Measurements from ENCODE around the gene PYGL. TPM values are rescaled to one million over a fixed set of nuclear protein-coding genes. Genes with fewer than 3 reads are reported as not detected.

PYGL gene
- total RNA-seq, 1 experiment from 2014 or later: 174 TPM

GRCh38 chr14:50929506-50929905 lies 14.8 kb downstream of the PYGL start:
- H3K4me3 ChIP-seq (ENCODE audit: low read length): no peak overlapping the region
- H3K79me2 ChIP-seq (ENCODE audit: low read length): no peaks in the 10 kb centered on the region
- no peak overlapping the region for H3K9ac ChIP-seq (ENCODE audit: low read length)
- H4K20me1 ChIP-seq (ENCODE audit: low read length): no peaks in the 10 kb centered on the region
- no peak overlapping the region for H3K27ac ChIP-seq (ENCODE audit: low read length)
- no peaks in the 10 kb centered on the region for H3K9me3 ChIP-seq (ENCODE audit: low read length)
- ChIA-PET CTCF (no interaction called here), POLR2A (ENCODE audit: unreplicated experiment) (no interaction called here)
- H3F3A ChIP-seq (ENCODE audit: low read length, unreplicated experiment): no peaks in the 10 kb centered on the region
- no peaks in the 10 kb centered on the region for H3K27me3 ChIP-seq (ENCODE audit: low read length)
- no peak overlapping the region for H2AFZ ChIP-seq (ENCODE audit: low read length)
- H3K4me1 ChIP-seq (ENCODE audit: insufficient read depth, low read length): no peaks in the 10 kb centered on the region
- no peaks in the 10 kb centered on the region for H3K9me2 ChIP-seq (replicated peaks; ENCODE audit: low read length)
- no TSS peak for BruUV-seq (replicated peaks)
- peaks cover 44% of the 10 kb centered on the region for H3K36me3 ChIP-seq (ENCODE audit: low read depth, low read length)
- ATAC-seq (no peak), DNase-seq (no peak)
- intact Hi-C loops (cut with micrococcal nuclease): no loop called here
- TF ChIP-seq EZH2 (IDR thresholded peaks at IDR 0.05; ENCODE audit: low read length, unreplicated experiment) (no peak), EZH2phosphoT487 (IDR thresholded peaks at IDR 0.05; ENCODE audit: borderline replicate concordance, low read length) (no peak), CTCF (conservative IDR thresholded peaks at IDR 0.05; ENCODE audit: low read depth, low read length) (no peak)
- no peak overlapping the region for H3K4me2 ChIP-seq (ENCODE audit: low read length)

- no peak overlapping the region for H2AFZ ChIP-seq (ENCODE audit: low read length)
- H3K79me2 ChIP-seq (ENCODE audit: low read length): no peaks in the 10 kb centered on the region
- no peak overlapping the region for H3K9ac ChIP-seq (ENCODE audit: low read length)
- H3K4me1 ChIP-seq (ENCODE audit: insufficient read depth, low read length): no peaks in the 10 kb centered on the region
- no peak for DNase-seq
- TF ChIP-seq CTCF (conservative IDR thresholded peaks at IDR 0.05; ENCODE audit: low read depth, low read length) (no peak), EZH2 (IDR thresholded peaks at IDR 0.05; ENCODE audit: low read length, unreplicated experiment) (no peak), EZH2phosphoT487 (IDR thresholded peaks at IDR 0.05; ENCODE audit: borderline replicate concordance, low read length) (no peak)
- no peaks in the 10 kb centered on the region for H3K27me3 ChIP-seq (ENCODE audit: low read length)
- peaks cover 44% of the 10 kb centered on the region for H3K36me3 ChIP-seq (ENCODE audit: low read depth, low read length)
- no peak for ATAC-seq
- BruUV-seq (replicated peaks): no TSS peak
- no peaks in the 10 kb centered on the region for H4K20me1 ChIP-seq (ENCODE audit: low read length)
- H3K4me3 ChIP-seq (ENCODE audit: low read length): no peak overlapping the region
- no peaks in the 10 kb centered on the region for H3K9me2 ChIP-seq (replicated peaks; ENCODE audit: low read length)
- intact Hi-C loops (cut with micrococcal nuclease): no loop called here
- no peak overlapping the region for H3K4me2 ChIP-seq (ENCODE audit: low read length)
- H3K9me3 ChIP-seq (ENCODE audit: low read length): no peaks in the 10 kb centered on the region
- no peaks in the 10 kb centered on the region for H3F3A ChIP-seq (ENCODE audit: low read length, unreplicated experiment)
- H3K27ac ChIP-seq (ENCODE audit: low read length): no peak overlapping the region
- ChIA-PET POLR2A (ENCODE audit: unreplicated experiment) (interaction anchor here (0.6 kb wide), 1 partner anchor 673 kb away, joined by 5 read pairs; no protein-coding TSS in a partner anchor), CTCF (no interaction called here)
Observed at GRCh38 chr14:50928002-50928635, 16.2 kb downstream of the PYGL start.

GRCh38 chr14:50926851-50927386 lies 17.4 kb downstream of the PYGL start:
- ATAC-seq (no peak), DNase-seq (no peak)
- Histone ChIP-seq H3K4me2 (ENCODE audit: low read length) (no peak overlapping the region), H3K4me1 (ENCODE audit: insufficient read depth, low read length) (no peaks in the 10 kb centered on the region), H3K27me3 (ENCODE audit: low read length) (no peaks in the 10 kb centered on the region), H3K79me2 (ENCODE audit: low read length) (no peaks in the 10 kb centered on the region), H3K9ac (ENCODE audit: low read length) (no peak overlapping the region), H3K9me2 (replicated peaks; ENCODE audit: low read length) (no peaks in the 10 kb centered on the region), H4K20me1 (ENCODE audit: low read length) (no peaks in the 10 kb centered on the region), H3K4me3 (ENCODE audit: low read length) (no peak overlapping the region), H3F3A (ENCODE audit: low read length, unreplicated experiment) (no peaks in the 10 kb centered on the region), H2AFZ (ENCODE audit: low read length) (no peak overlapping the region), H3K9me3 (ENCODE audit: low read length) (no peaks in the 10 kb centered on the region), H3K27ac (ENCODE audit: low read length) (no peak overlapping the region), H3K36me3 (ENCODE audit: low read depth, low read length) (peaks cover 43% of the 10 kb centered on the region)
- ChIA-PET CTCF (no interaction called here), POLR2A (ENCODE audit: unreplicated experiment) (no interaction called here)
- no TSS peak for BruUV-seq (replicated peaks)
- intact Hi-C loops (cut with micrococcal nuclease): no loop called here
- TF ChIP-seq EZH2 (IDR thresholded peaks at IDR 0.05; ENCODE audit: low read length, unreplicated experiment) (no peak), CTCF (conservative IDR thresholded peaks at IDR 0.05; ENCODE audit: low read depth, low read length) (no peak), EZH2phosphoT487 (IDR thresholded peaks at IDR 0.05; ENCODE audit: borderline replicate concordance, low read length) (no peak)
